NOMO-1 (cell line): Measurements from ENCODE around the gene SNPH.
A peak's percentile ranks its signal among the peaks of the same experiment; 100 is the strongest.
"Not testable (repeated sequence)": the region's sequence is repeated elsewhere in the genome, so short reads cannot be mapped to it uniquely, and the experiment has no call there.

ENCODE experiments used
- DNase-seq, 2 experiments: peaks; one replicate each; lab custom pipeline; 2025; ENCODE audit not compliant: unreplicated experiment in 2 of 2; lab: John Stamatoyannopoulos, UW

Gene SNPH, protein sequence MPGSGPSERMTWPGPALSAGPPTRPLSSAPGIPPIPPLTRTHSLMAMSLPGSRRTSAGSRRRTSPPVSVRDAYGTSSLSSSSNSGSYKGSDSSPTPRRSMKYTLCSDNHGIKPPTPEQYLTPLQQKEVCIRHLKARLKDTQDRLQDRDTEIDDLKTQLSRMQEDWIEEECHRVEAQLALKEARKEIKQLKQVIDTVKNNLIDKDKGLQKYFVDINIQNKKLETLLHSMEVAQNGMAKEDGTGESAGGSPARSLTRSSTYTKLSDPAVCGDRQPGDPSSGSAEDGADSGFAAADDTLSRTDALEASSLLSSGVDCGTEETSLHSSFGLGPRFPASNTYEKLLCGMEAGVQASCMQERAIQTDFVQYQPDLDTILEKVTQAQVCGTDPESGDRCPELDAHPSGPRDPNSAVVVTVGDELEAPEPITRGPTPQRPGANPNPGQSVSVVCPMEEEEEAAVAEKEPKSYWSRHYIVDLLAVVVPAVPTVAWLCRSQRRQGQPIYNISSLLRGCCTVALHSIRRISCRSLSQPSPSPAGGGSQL

GRCh38 chr20:1266167-1266973 lies at the start of gene SNPH:
Gene SNPH (plus strand): TSS chr20:1266294. CDS start chr20:1296240, 29,946 bp downstream.
- DNase-seq, result peak; percentile 4 to 6

DNA sequence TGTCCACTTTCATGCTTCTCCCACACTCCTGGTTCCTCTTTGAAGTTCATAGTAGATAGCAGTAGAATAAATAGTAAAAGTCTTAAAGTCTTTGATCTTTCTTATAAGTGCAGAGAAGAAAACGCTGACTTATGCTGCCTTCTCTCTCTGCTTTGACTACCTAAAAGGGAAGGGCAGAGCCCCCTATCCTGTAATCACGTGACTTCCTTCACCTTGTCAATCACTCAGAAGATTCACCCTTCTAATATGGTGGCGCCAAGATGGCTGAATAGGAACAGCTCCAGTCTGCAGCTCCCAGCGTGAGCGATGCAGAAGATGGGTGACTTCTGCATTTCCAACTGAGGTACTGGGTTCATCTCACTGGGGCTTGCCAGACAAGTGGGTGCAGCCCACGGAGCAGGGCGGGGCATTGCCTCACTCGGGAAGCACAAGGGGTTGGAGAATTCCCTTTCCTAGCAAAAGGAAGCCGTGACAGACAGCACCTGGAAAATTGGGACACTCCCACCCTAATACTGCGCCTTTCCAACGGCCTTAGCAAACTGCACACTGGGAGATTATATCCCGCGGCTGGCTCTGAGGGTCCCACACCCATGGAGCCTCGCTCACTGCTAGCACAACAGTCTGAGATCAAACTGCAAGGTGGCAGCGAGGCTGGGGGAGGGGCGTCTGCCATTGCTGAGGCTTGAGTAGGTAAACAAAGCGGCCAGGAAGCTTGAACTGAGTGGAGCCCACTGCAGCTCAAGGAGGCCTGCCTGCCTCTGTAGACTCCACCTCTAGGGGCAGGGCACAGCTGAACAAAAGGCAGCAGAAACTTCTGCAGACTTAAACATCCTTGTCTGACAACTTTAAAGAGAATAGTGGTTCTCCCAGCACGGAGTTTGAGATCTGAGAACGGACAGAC lies 49.3 kb upstream of the SNPH start:
- DNase-seq, result not testable (repeated sequence)

DNA sequence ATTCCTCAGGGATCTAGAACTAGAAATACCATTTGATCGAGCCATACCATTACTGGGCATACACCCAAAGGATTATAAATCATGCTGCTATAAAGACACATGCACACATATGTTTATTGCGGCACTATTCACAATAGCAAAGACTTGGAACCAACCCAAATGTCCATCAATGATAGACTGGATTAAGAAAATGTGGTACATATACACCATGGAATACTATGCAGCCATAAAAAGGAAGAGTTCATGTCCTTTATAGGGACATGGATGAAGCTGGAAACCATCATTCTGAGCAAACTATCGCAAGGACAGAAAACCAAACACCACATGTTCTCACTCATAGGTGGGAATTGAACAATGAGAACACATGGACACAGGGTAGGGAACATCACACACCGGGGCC lies 43.3 kb upstream of the SNPH start:
- not testable (repeated sequence) for DNase-seq

DNA sequence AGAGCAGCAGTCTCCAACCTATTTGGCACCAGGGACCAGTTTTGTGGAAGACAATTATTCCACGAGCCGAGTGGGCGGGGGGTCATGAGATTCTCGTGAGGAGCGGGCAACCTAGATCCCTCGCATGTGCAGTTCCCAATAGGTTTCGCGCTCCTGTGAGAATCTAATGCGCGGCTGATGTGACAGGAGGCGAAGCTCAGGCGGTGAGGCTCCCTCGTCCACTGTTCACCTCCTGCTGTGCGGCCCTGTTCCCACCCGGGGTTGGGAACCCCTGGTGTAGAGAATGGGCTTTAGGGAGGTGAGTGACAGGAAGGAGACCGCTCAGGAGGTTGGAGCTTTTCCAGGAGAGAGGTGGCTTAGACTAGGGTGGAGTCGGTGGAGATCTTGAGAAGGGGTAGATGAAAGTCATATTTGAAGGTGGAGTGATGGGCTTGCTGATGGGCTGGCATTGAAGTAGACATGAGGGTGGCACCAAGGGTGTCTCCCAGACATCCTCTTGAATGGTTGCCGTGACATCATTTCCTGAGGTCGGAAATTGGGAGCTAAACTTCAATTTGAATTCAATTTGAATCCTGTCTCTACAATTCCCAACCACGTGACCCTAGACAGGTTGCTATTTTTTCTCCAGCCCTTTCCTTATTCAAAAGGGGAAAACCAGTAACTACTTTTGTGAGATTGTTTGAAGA lies 41.7 kb upstream of the SNPH start:
- no peak for DNase-seq

DNA sequence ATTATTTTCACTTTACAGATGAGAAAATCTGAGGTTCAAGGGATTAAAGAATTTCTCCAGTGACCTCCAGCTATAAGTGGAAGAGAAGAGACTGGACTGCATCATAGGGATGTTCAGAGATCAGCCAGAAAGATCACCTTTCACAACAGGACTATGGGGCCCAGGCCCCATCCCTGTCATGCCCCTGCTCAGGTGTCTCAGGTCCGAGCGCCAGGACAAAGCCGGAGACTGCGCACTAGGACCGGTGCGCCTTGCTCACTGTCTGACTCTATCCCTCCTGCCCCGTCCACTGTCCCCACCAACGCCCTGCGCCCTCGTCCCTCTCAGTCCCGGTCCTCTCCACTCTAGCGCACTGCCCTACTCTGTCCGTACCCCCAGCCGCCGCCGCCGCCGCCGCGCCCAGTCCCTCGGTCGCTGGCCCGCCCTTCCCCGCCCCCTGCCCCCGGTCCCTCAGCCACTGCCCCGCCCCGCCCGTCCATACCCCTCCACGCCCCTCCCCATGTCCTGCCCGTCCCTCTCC lies 40.8 kb upstream of the SNPH start:
- DNase-seq, result no peak

DNA sequence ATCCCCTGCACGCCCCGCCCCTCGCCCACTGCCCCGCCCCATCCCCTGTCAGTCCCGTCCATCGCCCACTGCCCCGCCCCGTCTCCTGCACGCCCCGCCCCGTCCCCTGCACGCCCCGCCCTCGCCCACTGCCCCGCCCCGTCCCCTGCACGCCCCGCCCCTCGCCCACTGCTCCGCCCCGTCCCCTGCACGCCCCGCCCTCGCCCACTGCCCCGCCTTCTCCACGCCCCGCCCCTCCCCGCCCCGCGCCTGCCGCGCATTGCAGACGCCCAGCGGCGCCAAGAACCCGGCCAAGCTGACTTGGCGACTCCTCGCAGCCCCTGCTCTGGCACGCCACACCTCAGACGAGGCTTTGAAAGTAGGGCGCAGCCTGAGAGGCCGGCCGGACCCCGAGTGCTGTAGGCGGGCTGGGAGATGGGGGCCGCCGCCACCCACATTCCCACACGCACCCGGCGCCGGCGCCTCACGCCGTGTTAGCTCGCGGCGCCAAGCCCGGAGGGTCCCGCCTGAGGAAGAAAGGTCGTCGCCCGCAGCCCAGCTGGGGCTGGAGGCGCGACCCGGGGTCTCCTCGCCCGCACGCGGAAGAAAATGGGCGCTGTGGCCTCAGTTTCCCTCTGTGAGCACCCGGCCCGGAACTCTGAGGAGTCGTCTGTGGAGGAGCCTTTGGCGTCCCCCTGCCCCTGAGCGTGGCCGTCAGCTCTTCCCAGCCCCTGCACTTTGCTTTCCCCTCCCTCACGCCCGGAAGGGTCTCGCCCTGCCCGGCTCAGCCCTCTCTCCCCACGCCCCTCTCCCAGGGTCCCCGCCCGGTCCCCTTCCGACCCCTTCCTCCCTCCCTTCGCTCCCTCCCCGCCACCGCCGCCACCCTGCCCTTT lies 40.1 kb upstream of the SNPH start, which contains the start of gene RAD21L1:
TSS of gene RAD21L1 (plus strand) at position 262 of the 872 bp plus-strand sequence. CDS start 2,410 bp downstream, outside the sequence.
- peak; percentile 17 to 41 for DNase-seq

DNA sequence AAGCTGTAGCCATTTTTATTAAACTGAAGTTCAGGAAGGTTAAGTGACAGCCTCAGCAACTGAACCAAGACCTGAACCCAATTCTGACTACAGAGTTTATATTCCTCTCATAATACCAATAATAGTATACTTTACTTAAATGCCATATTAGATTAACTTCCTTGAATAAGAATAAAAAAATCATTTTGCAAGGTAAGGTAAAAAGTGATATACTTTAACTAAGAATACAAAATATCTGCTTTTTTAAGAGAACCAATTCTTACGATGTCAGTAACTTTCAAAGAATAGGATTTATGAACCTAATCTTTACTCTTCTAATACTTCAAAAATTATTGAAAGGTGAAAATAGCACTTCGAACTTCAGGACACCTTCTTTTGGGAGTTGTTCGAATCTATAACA lies 36.6 kb upstream of the SNPH start:
- no peak for DNase-seq

- no peak for DNase-seq
These were observed 33.6 kb upstream of the SNPH start for GRCh38 chr20:1232286-1233111.

GRCh38 chr20:1240549-1240948 lies 25.5 kb upstream of the SNPH start:
- DNase-seq, result no peak

DNA sequence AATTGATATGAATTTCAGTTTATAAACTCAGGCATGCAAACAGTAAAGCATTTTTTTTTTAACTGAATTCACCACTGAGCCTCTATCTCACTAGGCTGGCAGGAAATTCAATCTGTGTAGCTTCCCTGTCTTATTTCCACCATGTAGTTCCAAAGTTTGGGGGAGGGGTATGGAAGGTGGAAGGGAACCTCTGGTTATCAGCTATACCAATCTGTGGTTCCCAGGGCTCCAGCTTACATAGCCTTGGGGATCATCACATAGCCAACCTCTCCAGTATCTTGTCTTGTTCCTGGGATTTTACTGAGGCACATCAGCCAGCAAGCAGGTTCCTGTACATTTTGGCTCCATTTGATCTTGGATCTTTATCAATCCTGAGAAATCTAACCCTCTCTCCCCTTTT lies 24.6 kb upstream of the SNPH start:
- DNase-seq, result no peak

DNA sequence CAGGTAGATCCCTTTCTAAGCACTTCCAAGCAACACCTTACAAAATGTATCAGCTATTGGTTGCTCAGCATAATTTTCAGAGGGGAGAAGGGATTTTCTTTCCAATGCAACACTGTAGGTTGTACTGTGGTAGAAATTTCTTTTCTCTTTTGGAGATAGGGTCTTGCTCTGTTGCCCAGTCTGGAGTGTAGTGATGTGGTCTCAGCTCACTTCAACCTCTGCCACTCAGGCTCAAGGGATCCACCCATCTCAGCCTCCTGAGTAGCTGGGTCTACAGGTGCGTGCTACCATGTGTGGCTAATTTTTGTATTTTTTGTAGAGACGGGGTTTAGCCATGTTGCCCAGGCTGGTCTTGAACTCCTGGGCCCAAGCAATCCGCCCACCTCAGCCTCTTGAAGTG lies 24.0 kb upstream of the SNPH start:
- DNase-seq, result no peak

DNA sequence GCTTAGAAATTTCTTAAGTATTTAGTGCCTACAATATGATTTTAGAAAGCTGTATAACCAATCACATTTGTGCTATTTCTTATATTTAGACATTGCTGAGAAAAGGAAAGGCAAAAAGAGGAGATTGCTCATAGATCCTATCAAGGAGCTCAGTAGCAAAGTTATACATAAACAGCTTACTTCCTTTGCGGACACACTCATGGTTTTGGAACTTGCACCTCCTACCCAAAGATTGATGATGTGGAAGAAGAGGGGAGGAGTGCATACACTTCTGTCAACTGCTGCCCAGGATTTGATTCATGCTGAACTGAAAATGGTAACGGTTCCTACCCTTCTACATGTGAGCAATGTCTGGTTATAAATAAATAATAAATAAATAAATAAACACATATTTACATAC lies 23.6 kb upstream of the SNPH start:
- no peak for DNase-seq

DNA sequence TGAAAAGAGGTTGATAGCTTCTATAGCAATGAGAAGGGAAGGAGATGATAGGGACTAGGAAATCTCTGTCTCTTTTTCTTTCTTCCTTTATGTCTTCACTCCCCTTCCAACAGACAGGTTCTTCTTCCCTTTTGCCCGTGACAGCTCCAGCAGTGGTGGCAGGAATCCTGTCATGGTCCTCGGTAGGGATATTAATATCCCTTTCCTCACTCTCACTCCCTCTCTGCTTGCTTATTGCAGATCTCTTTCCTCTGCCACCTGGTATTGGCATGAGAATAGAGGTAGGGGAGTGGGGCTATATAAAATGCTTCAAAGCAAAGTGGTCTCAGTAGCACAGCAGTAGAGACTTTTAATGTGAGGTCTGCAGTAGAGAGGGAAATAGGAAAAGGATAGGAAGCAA lies 20.5 kb upstream of the SNPH start:
- no peak for DNase-seq

DNA sequence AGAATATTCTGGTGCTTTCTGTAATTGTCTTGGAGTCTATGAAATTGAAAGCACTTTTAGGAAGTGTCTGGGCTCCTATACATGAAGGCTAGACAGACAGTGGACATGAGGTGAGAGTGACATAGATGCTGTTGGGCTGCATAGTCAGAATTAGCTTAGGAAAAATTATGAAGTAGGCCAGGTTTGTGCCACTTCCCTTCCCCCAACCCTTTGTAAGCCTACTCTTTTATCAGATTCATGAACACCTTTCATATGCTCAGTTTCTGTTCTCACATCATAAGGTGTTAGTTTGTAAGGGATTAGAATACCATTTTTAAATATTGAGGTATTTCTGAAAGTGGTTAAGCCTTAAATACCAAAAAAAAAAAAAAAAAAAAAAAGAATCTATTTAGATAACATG lies 18.4 kb upstream of the SNPH start:
- no peak for DNase-seq

GRCh38 chr20:1250282-1250681 lies 15.8 kb upstream of the SNPH start:
- not testable (repeated sequence) for DNase-seq

DNA sequence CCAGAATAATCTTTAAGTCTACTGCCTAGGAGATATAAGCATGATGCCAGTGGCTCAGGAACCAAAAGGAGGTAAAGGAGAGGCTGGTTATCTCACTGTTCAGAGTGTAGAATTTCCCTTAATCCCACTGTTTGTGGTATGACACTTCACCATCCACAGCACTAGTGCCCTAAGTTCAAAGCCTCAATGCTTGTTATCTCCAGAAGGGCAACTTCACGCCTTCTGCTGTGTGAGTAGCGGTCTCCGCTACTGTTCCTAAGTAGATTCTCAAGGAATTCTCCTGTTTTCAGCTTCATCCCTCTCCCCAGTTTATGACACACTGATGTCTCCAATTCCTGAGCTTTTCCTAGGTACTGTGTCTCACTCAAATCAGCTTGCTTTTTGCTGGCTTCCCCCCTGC lies 13.7 kb upstream of the SNPH start:
- DNase-seq, result no peak

DNA sequence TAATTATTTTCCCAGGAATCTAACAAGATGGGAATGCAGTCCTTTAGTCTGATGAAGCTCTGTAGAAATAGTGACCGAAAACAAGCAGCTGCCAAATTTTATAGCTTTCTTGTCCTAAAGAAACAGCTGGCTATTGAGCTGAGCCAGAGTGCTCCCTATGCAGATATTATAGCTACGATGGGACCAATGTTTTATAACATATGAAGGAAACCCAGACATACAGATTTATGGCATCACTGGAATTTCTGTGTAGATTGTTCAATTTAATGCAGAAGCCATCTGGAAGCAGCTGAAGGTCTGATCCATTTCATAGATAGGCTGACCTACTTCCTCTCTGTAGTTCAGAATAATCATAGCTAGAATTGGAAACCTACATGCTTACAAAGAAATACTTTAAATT lies 11.8 kb upstream of the SNPH start:
- no peak for DNase-seq

DNA sequence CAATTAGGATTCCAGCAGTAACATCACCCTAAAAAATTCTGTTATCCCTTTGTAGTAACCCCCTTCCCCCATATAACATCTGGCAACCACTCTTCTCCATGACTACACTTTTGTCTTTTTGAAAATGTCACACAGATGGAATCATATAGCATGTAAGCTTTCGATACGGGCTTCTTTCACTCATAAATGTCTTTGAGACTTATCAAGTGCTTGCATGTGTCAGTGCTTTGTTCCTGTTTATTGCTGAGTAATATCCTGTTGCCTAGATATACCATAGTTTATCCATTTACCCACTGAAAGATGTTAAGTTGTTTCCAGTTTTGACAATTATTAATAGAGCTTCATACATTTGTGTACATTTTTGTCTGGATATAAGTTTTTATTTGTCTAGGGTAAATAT lies 10.4 kb upstream of the SNPH start:
- DNase-seq, result no peak
